ENCODE data around the gene SURF2. TPM values are rescaled to one million over a fixed set of nuclear protein-coding genes. Genes with fewer than 3 reads are reported as not detected.

The SURF2 gene
- total RNA-seq, 4 donors from 2014 or later: 8.4 to 25.5 (median 13.4) TPM

- DNase-seq (ENCODE audit: low spot score) (no peak), ATAC-seq (ENCODE audit: low FRiP score) (no peak)
- TF ChIP-seq CTCF (IDR thresholded peaks at IDR 0.05): no peak
Observed at GRCh38 chr9:133393399-133393798, 37.0 kb downstream of the SURF2 start.

- no peak for TF ChIP-seq CTCF (IDR thresholded peaks at IDR 0.05)
- DNase-seq (ENCODE audit: low spot score) (no peak), ATAC-seq (ENCODE audit: low FRiP score) (no peak)
Observed at GRCh38 chr9:133394687-133395271, 38.4 kb downstream of the SURF2 start.

- no peak for ATAC-seq (ENCODE audit: low FRiP score)
- no peak for DNase-seq (ENCODE audit: low spot score)
- TF ChIP-seq CTCF (IDR thresholded peaks at IDR 0.05): no peak
Observed at GRCh38 chr9:133396952-133397351, 40.6 kb downstream of the SURF2 start.

- ATAC-seq (ENCODE audit: low FRiP score): no peak
- DNase-seq (ENCODE audit: low spot score): no peak
- TF ChIP-seq CTCF (IDR thresholded peaks at IDR 0.05): no peak
Observed at GRCh38 chr9:133397370-133397769, 41.0 kb downstream of the SURF2 start.

GRCh38 chr9:133397895-133398294 lies 41.5 kb downstream of the SURF2 start:
- ATAC-seq (ENCODE audit: low FRiP score) (no peak), DNase-seq (ENCODE audit: low spot score) (no peak)
- TF ChIP-seq CTCF (IDR thresholded peaks at IDR 0.05): no peak

- DNase-seq (ENCODE audit: low spot score) (no peak), ATAC-seq (ENCODE audit: low FRiP score) (no peak)
- TF ChIP-seq CTCF (IDR thresholded peaks at IDR 0.05): no peak
Observed at GRCh38 chr9:133400292-133400691, 43.9 kb downstream of the SURF2 start.

GRCh38 chr9:133401588-133401987 lies 45.2 kb downstream of the SURF2 start:
- ATAC-seq (ENCODE audit: low FRiP score) (no peak), DNase-seq (ENCODE audit: low spot score) (no peak)

More at GRCh38 chr9:133401588-133401987, 45.2 kb downstream of the SURF2 start:
- TF ChIP-seq CTCF (IDR thresholded peaks at IDR 0.05): no peak
